Measurements from ENCODE around the gene GALE. TPM values are rescaled to one million over a fixed set of nuclear protein-coding genes. Genes with fewer than 3 reads are reported as not detected.

The GALE gene
- total and polyA plus RNA-seq, 2 of the 13 experiments (the other 11 are each of a cell fraction or from before 2014, with no cell fraction given), result 85.2 to 88.4 TPM

GRCh38 chr1:23777979-23778814, 22.4 kb downstream of the GALE start, which contains the start of gene PITHD1 (continued):
- no peak for TF ChIP-seq SMAD1 (CRISPR knock-in tag; IDR thresholded peaks at IDR 0.05; ENCODE audit: borderline replicate concordance, low read depth)
- no peak for TF ChIP-seq ZNF839 (CRISPR knock-in tag; IDR thresholded peaks at IDR 0.05; ENCODE audit: borderline replicate concordance)
- TF ChIP-seq ZSCAN22 (CRISPR knock-in tag; IDR thresholded peaks at IDR 0.05), result no peak
- no peak; the same call in 1 of the 2 replicates for TF ChIP-seq ZBTB20 (CRISPR knock-in tag; IDR thresholded peaks at IDR 0.05; ENCODE audit: borderline replicate concordance, low read depth)
- 0 out of 2 replicates have a peak, but pooled peaks have one; percentile 13 for TF ChIP-seq ZMYM4 (CRISPR knock-in tag; IDR thresholded peaks at IDR 0.05)
- no peak for TF ChIP-seq NFAT5 (CRISPR knock-in tag; IDR thresholded peaks at IDR 0.05)
- TF ChIP-seq ZNF138 (CRISPR knock-in tag; IDR thresholded peaks at IDR 0.05; ENCODE audit: low read depth), result no peak
- no peak for TF ChIP-seq ZNF619 (CRISPR knock-in tag; IDR thresholded peaks at IDR 0.05)
- TF ChIP-seq SPEN (CRISPR knock-in tag; IDR thresholded peaks at IDR 0.05; ENCODE audit: low read depth), result peak; percentile 81
- TF ChIP-seq ZBTB4 (CRISPR knock-in tag; IDR thresholded peaks at IDR 0.05; ENCODE audit: borderline replicate concordance), result no peak
- TF ChIP-seq ZC3H13 (CRISPR knock-in tag; IDR thresholded peaks at IDR 0.05), result peak; percentile 29; the same call in 1 of the 2 replicates
- no peak for TF ChIP-seq ZNF747 (CRISPR knock-in tag; IDR thresholded peaks at IDR 0.05; ENCODE audit: borderline replicate concordance)
- TF ChIP-seq ZBTB25 (CRISPR knock-in tag; IDR thresholded peaks at IDR 0.05), result peak; percentile 45; the same call in 1 of the 2 replicates
- peak; percentile 50; the same call in 1 of the 2 replicates for TF ChIP-seq ZNF430 (CRISPR knock-in tag; IDR thresholded peaks at IDR 0.05)
- TF ChIP-seq E2F5 (CRISPR knock-in tag; conservative IDR thresholded peaks at IDR 0.05), result 0 out of 2 replicates have a peak, but pooled peaks have one; percentile 34
- peak; percentile 65; the same call in 1 of the 2 replicates for TF ChIP-seq PITX1 (CRISPR knock-in tag; IDR thresholded peaks at IDR 0.05)
- TF ChIP-seq NCOA2 (CRISPR knock-in tag; IDR thresholded peaks at IDR 0.05), result peak; percentile 41; the same call in 1 of the 2 replicates
- peak; percentile 40; the same call in 1 of the 2 replicates for TF ChIP-seq HOXA9 (CRISPR knock-in tag; IDR thresholded peaks at IDR 0.05; ENCODE audit: borderline replicate concordance)
